Immature natural killer cell (primary cell): Measurements from ENCODE around the gene SLC9A3. TPM values are rescaled to one million over a fixed set of nuclear protein-coding genes. Genes with fewer than 3 reads are reported as not detected.

Experiments used
- DNase-seq, 3 donors: peaks; one replicate each; pipeline ENCODE4 v3.0.0; 2022; ENCODE audit warnings: mixed read lengths in 1 of 3
- H3K27ac Mint-ChIP-seq, 6 donors: one replicate each; pipeline ENCODE4 v1.8.0; 2020; ENCODE audit warnings: mixed read lengths in 6 of 6, mild to moderate bottlenecking in 5 of 6, inconsistent platforms in 4 of 6, moderate library complexity in 3 of 6
- H3K27me3 Mint-ChIP-seq, 3 donors: one replicate each; pipeline ENCODE4 v1.8.0; 2020 to 2021; ENCODE audit warnings: low read depth in 3 of 3, mild to moderate bottlenecking in 3 of 3, mixed read lengths in 3 of 3, moderate library complexity in 3 of 3, inconsistent platforms in 1 of 3
- H3K36me3 Mint-ChIP-seq, 3 donors: one replicate each; pipeline ENCODE4 v1.8.0; 2020; ENCODE audit warnings: mixed read lengths in 3 of 3, inconsistent platforms in 2 of 3, mild to moderate bottlenecking in 2 of 3
- H3K4me1 Mint-ChIP-seq, 2 donors: one replicate each; pipeline ENCODE4 v1.8.0; 2020; ENCODE audit warnings: inconsistent platforms in 2 of 2, mild to moderate bottlenecking in 2 of 2, mixed read lengths in 2 of 2, moderate library complexity in 1 of 2
- H3K4me3 Mint-ChIP-seq, 5 donors: one replicate each; pipeline ENCODE4 v1.8.0; 2020; ENCODE audit warnings: mild to moderate bottlenecking in 5 of 5, mixed read lengths in 5 of 5, inconsistent platforms in 3 of 5, moderate library complexity in 3 of 5
- H3K9me3 Mint-ChIP-seq, 6 donors: one replicate each; pipeline ENCODE4 v1.8.0; 2020; ENCODE audit warnings: mild to moderate bottlenecking in 6 of 6, mixed read lengths in 6 of 6, inconsistent platforms in 4 of 6, moderate library complexity in 3 of 6
- polyA plus RNA-seq, 3 donors: library from polyadenylated mRNA; unstranded; fragments of 300-500 nt; fragmentation: Illumina TruSeq; gene quantifications; one replicate each; pipeline ENCODE4 v1.2.3, GENCODE V29; 2021

SLC9A3 gene
- polyA plus RNA-seq, 3 donors from 2014 or later = 0.66 to 1.7 (median 1.5) TPM

- no peak overlapping the region for H3K27ac Mint-ChIP-seq
- peaks cover 16 to 19% of the 10 kb centered on the region in 2 donors for H3K4me1 Mint-ChIP-seq
- H3K4me3 Mint-ChIP-seq = no peak overlapping the region
- peaks cover 2 to 4% (median 3%) of the 10 kb centered on the region in 3 donors for H3K27me3 Mint-ChIP-seq
- no peak for DNase-seq
- H3K9me3 Mint-ChIP-seq = no peaks in the 10 kb centered on the region
- H3K36me3 Mint-ChIP-seq = peaks cover under 1 to 8% (median 4%) of the 10 kb centered on the region in 3 donors
These were observed 55.8 kb downstream of the SLC9A3 start for GRCh38 chr5:468401-468800.

DNA sequence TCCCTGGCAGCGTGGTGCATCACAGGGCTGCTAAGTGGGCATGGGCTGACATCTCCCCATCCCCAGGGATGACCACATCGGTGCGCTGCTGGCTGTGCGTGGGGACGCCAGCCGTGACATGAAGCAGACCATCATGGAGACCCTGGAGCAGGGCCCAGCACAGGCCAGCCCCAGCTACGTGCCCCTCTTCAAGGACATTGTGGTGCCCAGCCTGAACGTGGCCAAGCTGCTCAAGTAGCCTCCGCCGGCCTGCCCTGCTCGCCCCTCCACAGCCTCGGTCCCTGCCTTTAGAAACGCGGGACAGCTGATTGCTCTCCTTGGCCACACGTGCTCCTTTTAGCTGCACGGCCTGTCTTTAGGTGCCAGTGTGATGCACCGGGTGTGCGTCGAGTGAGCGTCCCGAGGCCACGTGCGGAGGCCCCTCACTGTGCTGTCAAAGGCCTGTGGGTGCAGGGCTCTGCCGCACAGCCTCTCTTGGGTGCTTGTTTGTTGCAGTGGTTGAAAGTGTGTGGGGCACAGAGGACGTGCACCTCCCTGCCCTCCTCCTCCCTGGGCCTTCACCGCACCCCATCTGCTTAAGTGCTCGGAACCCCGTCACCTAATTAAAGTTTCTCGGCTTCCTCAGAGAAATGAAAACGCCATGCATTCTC, 57.5 kb downstream of the SLC9A3 start:
- H3K4me1 Mint-ChIP-seq = peaks cover 13 to 16% of the 10 kb centered on the region in 2 donors
- H3K36me3 Mint-ChIP-seq = peaks cover 4 to 16% (median 5%) of the 10 kb centered on the region in 3 donors
- no peaks in the 10 kb centered on the region for H3K9me3 Mint-ChIP-seq
- H3K27ac Mint-ChIP-seq = peak overlapping the region in 1 of 6 donors; percentile 55
- DNase-seq = no peak
- H3K27me3 Mint-ChIP-seq = peaks cover 1 to 4% (median 2%) of the 10 kb centered on the region in 3 donors
- H3K4me3 Mint-ChIP-seq = no peak overlapping the region

DNA sequence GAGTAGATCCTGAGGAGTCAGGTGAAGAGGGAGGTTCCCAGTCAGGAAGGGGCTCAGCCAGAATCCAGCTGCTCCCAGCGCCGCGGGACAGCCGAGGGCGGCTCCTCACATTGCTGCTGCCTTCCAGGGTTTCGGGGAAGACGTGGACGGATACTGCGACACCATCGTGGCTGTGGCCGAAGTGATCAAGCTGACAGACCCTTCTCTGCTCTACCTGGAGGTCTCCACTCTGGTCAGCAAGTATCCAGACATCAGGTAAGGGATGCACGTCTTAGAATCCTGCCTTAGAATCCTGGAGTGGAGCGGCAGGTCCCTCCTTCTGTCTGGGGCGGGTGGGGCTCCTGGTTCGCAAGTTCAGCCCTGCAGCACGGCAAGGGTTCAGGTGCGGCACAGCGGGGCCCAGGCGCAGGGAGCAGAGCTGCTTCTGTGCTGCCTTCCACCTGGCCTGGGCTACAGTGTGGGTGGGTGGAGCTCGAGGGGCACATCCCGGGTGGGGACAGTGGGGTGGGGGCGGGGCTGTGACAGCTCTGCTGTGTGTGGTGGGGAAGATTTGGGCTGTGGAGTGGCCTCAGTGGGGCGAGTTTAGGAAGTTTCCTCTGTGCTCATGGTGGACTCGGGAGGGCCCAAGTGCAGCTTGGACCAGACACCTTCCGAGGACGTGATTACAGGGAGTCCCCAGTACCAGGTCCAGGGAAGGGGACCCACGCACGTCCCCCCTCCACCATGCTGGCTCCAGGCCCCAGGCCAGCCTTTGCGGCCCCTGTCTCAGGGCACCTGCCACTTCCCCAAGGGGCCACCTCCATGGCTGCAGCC, 58.5 kb downstream of the SLC9A3 start:
- Mint-ChIP-seq H3K4me3 (no peak overlapping the region), H3K27me3 (peaks cover 0 to under 1% (median 0%) of the 10 kb centered on the region in 3 donors), H3K27ac (no peak overlapping the region), H3K36me3 (peaks cover 4 to 19% (median 8%) of the 10 kb centered on the region in 3 donors), H3K4me1 (peaks cover 8 to 10% of the 10 kb centered on the region in 2 donors), H3K9me3 (no peaks in the 10 kb centered on the region)
- no peak for DNase-seq

GRCh38 chr5:464843-465590, 59.2 kb downstream of the SLC9A3 start:
- H3K4me3 Mint-ChIP-seq = no peak overlapping the region
- H3K9me3 Mint-ChIP-seq = no peaks in the 10 kb centered on the region
- peak overlapping the region in 2 of 6 donors; percentile 34 to 40 for H3K27ac Mint-ChIP-seq
- H3K27me3 Mint-ChIP-seq = no peaks in the 10 kb centered on the region
- peaks cover 8 to 27% (median 10%) of the 10 kb centered on the region in 3 donors for H3K36me3 Mint-ChIP-seq
- DNase-seq = no peak
- H3K4me1 Mint-ChIP-seq = peaks cover 8 to 9% of the 10 kb centered on the region in 2 donors

DNA sequence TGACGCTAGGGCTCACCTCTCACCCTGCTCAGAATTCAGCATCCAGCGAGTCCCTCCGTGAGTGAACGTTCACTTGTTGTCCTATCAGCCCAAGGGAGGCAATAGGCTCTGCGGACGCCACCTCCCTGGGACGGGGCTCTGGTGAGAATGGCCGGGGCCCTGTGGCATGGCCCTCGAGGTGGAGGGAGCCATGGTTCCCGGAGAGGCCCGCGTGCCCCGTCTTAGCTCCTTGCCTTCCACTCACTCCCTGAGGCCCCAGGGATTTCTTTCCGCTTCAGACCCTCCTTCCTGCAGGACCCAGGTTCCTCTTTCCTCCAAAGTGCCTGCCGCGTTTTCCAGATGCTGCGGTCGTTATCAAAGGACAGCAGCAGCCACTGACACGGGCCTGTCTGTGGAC, 59.8 kb downstream of the SLC9A3 start:
- DNase-seq = no peak

DNA sequence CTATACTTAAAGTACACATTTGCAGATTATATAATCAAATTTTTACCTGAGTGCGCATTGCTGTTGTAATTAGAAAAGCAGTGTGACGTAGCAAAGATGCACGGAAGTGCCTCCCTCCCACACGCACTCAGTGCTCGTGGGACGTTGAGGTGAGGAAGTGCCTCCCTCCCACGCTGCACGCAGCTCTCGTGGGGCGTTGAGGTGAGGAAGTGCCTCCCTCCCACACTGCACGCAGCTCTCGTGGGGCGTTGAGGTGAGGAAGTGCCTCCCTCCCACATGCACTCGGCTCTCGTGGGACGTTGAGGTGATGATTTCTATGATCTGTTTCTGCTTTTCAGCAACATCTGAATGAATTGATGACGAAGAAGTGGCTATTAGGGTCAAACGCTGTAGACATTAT, 60.3 kb downstream of the SLC9A3 start:
- peak; percentile 40 to 46 (median 40) for DNase-seq
- peaks cover 10 to 38% (median 15%) of the 10 kb centered on the region in 3 donors for H3K36me3 Mint-ChIP-seq
- no peaks in the 10 kb centered on the region for H3K9me3 Mint-ChIP-seq
- peak overlapping the region; percentile 44 to 76 (median 70) for H3K27ac Mint-ChIP-seq
- peaks cover 8 to 11% of the 10 kb centered on the region in 2 donors for H3K4me1 Mint-ChIP-seq
- H3K27me3 Mint-ChIP-seq = no peaks in the 10 kb centered on the region
- H3K4me3 Mint-ChIP-seq = peak overlapping the region in 1 of 5 donors; percentile 47

More for the DNA sequence above, 59.8 kb downstream of the SLC9A3 start:
- Mint-ChIP-seq H3K27ac (peak overlapping the region in 5 of 6 donors; percentile 66 to 76 (median 72)), H3K9me3 (no peaks in the 10 kb centered on the region), H3K4me3 (peak overlapping the region in 1 of 5 donors; percentile 47), H3K4me1 (peaks cover 8 to 9% of the 10 kb centered on the region in 2 donors), H3K27me3 (no peaks in the 10 kb centered on the region), H3K36me3 (peaks cover 10 to 33% (median 14%) of the 10 kb centered on the region in 3 donors)

DNA sequence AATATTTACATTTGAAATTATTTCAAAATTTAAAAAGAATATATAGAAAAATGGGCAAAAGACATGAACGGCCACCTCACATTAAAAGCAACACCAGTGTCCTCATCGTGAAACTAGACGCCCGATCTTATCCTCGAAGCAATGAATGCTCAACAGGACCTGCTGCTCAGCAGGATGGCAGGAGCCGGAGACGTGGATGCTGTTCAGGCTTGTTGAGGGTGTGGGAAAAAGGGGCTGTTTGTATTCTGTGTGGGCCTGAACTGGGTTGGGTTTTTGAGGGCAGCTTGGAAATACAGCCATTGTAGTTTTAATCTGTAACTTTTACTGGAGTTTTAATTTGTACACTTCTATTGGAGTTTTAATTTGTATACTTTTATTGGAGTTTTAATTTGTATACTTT, 60.9 kb downstream of the SLC9A3 start:
- peak overlapping the region in 3 of 6 donors; percentile 26 to 49 (median 34) for H3K27ac Mint-ChIP-seq
- peaks cover 13 to 44% (median 18%) of the 10 kb centered on the region in 3 donors for H3K36me3 Mint-ChIP-seq
- peaks cover 11% of the 10 kb centered on the region in 2 donors for H3K4me1 Mint-ChIP-seq
- DNase-seq = no peak
- no peak overlapping the region for H3K4me3 Mint-ChIP-seq
- H3K27me3 Mint-ChIP-seq = no peaks in the 10 kb centered on the region
- H3K9me3 Mint-ChIP-seq = no peaks in the 10 kb centered on the region

DNA sequence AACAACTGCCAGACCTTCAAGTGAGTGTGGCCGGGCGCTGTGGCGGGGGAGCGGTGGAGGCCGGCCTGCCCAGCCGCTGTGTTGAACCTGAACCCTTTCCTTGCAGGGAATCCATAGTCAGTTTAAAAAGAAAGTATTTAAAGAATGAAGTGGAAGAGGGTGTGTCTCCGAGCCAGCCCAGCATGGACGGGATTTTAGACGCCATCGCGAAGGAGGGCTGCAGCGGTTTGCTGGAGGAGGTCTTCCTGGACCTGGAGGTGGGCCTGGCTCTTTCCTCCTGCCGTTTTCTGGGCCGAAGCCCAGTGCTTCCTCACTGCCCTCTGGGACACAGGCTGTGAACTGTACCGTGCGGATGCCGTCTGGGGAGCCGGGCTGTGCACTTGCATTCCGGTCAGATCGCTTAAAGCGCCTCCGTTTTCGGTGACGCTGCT, 62.2 kb downstream of the SLC9A3 start:
- H3K27me3 Mint-ChIP-seq = no peaks in the 10 kb centered on the region
- H3K36me3 Mint-ChIP-seq = peaks cover 17 to 51% (median 22%) of the 10 kb centered on the region in 3 donors
- DNase-seq = no peak
- no peaks in the 10 kb centered on the region for H3K9me3 Mint-ChIP-seq
- H3K4me1 Mint-ChIP-seq = peaks cover 11 to 16% of the 10 kb centered on the region in 2 donors
- H3K27ac Mint-ChIP-seq = no peak overlapping the region
- no peak overlapping the region for H3K4me3 Mint-ChIP-seq

- DNase-seq = no peak
- Mint-ChIP-seq H3K27me3 (no peaks in the 10 kb centered on the region), H3K9me3 (no peaks in the 10 kb centered on the region), H3K36me3 (peaks cover 17 to 54% (median 22%) of the 10 kb centered on the region in 3 donors), H3K4me1 (peaks cover 8 to 16% of the 10 kb centered on the region in 2 donors), H3K27ac (no peak overlapping the region), H3K4me3 (no peak overlapping the region)
These were observed 64.0 kb downstream of the SLC9A3 start for GRCh38 chr5:460273-460625.

DNA sequence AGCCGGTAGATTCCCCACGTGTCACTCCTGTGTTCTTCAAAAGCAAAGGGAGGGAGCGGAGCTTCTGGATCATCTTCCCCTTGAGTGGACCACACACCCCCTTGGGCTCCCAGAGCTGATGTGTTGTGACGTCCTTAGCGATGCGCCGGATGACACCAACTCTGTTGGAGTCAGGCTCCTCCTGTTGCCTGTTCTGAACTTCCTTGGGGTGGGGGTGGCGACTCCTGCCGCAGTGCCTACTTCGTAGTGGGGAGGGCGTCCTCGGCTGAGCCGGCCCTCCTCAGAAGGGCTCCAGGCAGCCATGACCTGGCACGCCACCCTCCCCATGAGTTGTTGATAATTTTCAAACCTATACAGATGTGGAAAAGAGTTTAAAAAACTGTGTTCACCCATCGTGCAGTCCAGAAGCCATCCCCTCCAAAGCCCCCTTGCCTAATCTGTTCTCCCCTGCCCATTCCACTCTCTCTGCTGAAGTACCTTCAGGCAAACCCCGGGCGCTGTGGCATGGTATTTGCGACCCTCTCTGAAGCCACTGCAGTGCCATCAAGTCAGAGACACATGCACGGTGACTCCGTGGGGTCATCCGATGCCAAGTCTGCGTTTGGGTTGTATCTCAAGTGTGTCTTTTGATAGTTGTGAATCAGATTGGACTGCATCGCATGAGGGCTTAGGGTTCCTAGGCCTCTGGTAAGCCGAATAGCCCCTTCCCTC, 64.5 kb downstream of the SLC9A3 start:
- Mint-ChIP-seq H3K36me3 (peaks cover 17 to 60% (median 23%) of the 10 kb centered on the region in 3 donors), H3K4me1 (peaks cover 8 to 16% of the 10 kb centered on the region in 2 donors), H3K4me3 (no peak overlapping the region), H3K9me3 (no peaks in the 10 kb centered on the region), H3K27me3 (no peaks in the 10 kb centered on the region), H3K27ac (no peak overlapping the region)
- no peak for DNase-seq

DNA sequence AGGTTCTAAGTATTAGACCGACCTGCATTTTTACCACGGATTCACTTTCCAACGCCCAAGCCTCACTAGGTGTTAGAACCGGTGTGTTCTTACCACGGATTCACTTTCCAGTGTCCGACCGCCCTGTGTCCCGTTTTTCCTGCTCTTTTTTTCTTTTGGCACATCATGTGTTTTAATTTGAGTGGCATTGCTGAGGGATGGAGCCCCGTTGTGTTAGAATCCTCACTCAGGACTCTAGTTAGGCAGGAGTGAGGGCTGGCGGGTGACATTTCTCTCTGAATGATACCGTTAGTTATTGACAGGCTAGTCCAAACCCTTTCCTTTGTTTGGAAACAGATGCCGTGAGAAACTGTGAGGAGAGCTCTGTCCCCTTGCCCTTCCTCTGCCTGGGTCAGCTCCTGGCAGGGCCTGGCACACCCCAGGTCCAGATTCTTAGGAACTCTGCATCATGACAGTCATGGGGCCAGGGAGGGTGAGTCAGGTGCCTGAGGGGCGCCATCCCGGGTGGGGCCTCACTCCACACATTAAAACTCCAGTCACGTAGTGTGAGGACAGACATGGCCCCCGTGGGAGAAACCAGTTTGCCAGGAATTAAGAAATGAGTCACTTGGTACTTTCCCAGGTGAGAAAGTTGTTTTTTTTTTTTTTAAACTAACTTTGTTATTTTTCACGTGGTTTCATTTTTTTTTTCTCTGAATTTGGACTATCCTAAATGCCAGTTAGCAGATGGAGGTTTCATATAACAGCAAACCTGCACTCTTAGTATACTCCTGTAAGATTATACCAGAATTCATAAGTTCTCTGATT, 65.5 kb downstream of the SLC9A3 start:
- Mint-ChIP-seq H3K27ac (no peak overlapping the region), H3K36me3 (peaks cover 24 to 64% (median 28%) of the 10 kb centered on the region in 3 donors), H3K4me1 (peaks cover 7 to 16% of the 10 kb centered on the region in 2 donors), H3K4me3 (no peak overlapping the region), H3K27me3 (no peaks in the 10 kb centered on the region), H3K9me3 (no peaks in the 10 kb centered on the region)
- DNase-seq = no peak

DNA sequence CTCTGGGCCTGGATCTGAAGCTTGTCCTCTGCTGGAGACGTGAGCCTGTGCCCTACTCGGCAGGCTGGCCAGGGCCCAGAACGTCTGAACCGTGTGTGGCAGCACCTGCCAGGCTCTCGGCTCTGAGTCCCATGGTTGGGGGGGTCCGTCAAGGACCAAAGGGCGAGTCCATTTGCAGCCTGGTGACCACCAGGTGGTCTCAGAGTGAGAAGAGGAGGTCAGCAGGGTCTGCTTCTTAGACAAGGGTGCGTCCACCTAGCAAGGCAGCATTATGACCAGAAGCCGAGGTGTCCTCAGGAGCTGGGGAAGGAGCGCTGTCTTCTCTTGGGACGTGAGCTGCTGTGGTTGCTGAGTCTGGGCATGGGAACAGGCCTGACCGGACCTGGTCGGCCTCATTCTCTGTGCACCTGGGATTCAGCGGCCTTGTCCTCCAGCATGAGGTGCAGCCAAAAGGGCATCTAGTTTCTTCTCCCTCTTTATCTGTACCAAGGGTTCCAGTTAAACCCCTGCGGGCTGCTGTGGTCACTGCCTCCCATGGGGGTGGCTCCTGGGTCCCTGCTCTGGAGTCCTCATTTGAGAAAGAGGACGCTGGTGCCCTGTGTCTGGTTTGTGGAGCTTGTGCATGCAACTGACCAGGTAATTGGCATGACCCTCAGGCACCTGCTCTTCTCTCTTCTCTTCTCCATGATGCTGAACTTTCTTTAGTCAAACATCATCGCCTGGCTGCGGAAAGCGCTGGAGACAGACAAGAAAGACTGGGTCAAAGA, 66.9 kb downstream of the SLC9A3 start:
- Mint-ChIP-seq H3K27ac (no peak overlapping the region), H3K36me3 (peaks cover 31 to 76% (median 41%) of the 10 kb centered on the region in 3 donors), H3K4me3 (no peak overlapping the region)

More for the DNA sequence above, 66.9 kb downstream of the SLC9A3 start:
- DNase-seq = no peak
- Mint-ChIP-seq H3K27me3 (no peaks in the 10 kb centered on the region), H3K9me3 (peaks cover 0 to 6% (median 4%) of the 10 kb centered on the region in 6 donors), H3K4me1 (peaks cover 19 to 29% of the 10 kb centered on the region in 2 donors)
